ENCODE results near the gene TLK1. TPM values are rescaled to one million over a fixed set of nuclear protein-coding genes. Genes with fewer than 3 reads are reported as not detected.
"Not testable (repeated sequence)": the region's sequence is repeated elsewhere in the genome, so short reads cannot be mapped to it uniquely, and the experiment has no call there.

TLK1 gene
- total RNA-seq, 1 donor from 2014 or later = 91.2 TPM

DNA sequence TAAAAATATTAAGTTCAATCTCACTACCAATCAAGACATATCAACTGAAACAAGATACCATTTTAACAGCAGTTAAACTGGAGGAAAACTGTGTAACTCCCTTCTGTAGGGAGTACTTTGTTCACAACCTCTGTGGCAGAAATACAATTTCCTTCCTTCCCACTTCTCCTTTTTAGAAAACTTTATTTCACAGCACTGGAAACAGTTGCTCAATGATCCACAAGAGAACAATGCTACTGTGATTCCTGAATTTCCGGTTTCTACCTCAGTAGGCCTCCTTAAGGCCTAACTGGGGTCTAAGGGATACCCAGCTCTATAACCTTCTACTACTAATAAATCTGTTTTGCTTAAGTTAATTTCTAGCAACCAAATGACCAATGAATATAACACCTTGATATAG lies 14.1 kb downstream of the TLK1 start:
- intact Hi-C loops (cut with micrococcal nuclease) = no loop called here

GRCh38 chr2:171146071-171146470 lies 14.6 kb downstream of the TLK1 start:
- intact Hi-C loops (cut with micrococcal nuclease) = no loop called here

GRCh38 chr2:171143670-171144062 lies 17.0 kb downstream of the TLK1 start:
- intact Hi-C loops (cut with micrococcal nuclease) = no loop called here

- intact Hi-C loops (cut with micrococcal nuclease) = no loop called here
Observed at GRCh38 chr2:171142398-171142797, 18.3 kb downstream of the TLK1 start.

DNA sequence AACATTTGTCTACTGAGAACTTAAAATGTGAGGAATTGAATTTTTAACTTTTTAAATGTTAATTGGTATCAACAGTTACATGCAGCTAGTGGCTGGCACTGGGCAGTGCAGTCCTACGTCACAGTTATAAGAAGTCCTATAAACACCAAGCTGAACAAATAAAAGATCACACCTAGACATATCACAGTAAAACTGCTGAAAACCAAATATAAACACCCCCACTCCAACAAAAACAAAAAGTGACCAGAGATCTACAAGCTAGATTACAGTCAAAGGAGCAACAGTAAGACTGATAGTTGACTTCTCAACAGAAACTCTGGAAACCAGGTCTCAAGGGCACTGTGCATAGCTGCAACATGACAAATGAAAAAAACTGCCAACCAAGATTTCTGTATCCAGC lies 19.4 kb downstream of the TLK1 start:
- intact Hi-C loops (cut with micrococcal nuclease) = no loop called here

GRCh38 chr2:171139860-171140259 lies 20.8 kb downstream of the TLK1 start:
- intact Hi-C loops (cut with micrococcal nuclease) = no loop called here

DNA sequence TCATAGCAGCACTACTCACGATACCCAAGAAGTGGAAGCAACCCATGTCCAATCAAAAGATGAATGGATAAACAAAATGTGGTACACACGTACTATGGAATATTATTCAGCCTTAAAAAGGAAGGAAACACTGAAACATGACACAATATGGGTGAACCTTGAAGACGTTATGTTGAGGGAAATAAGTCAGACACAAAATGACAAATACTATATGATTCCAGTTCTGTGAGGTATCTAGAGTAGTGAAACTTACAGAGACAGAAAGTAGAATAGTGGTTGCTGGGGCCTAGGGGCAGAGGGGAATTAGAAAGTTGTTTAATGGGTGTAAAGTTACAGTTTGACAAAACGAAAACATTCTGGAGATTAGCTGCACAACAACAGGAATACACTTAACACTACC lies 24.7 kb downstream of the TLK1 start:
- intact Hi-C loops (cut with micrococcal nuclease) = no loop called here

DNA sequence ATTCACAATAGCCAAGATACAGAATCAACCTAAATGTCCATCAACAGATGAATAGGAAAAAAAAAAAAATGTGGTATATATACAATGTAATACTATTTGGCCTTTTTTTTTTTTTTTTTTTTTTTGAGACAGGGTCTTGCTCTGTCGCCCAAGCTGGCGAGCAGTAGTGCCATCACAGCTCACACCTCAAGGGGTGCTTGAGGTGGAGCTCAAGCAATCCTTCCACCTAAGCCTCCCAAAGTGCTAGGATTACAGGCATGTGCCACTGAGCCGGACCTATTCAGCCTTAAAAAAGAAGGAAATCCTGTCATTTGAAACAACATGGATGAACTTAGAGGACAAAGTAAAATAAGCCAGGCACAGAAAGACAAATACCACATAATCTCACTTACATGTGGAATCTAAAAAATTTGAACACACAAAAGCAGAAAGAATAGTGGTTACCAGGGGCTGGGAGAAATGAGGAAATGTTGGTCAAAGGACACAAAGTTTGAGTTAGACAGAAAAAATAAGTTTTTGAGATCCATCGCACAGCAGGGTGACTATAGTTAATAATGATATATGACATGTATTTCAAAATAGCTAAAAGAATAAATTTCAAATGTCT lies 26.0 kb downstream of the TLK1 start:
- intact Hi-C loops (cut with micrococcal nuclease) = no loop called here

DNA sequence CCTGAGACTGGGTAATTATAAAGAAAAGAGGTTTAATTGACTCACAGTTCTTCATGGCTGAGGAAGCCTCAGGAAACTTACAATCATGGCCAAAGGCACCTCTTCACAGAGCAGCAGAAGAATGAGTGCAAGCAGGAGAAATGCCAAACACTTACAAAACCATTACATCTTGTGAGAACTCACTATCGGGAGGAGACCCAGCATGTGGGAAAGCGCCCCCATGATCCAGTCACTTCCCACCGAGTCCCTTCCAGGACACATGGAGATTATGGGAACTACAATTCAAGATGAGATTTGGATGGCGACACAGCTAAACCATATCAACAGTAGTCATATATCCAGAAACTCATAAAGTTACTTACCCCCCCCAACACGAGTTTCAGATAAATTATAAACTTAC lies 28.6 kb downstream of the TLK1 start:
- intact Hi-C loops (cut with micrococcal nuclease) = no loop called here

- intact Hi-C loops (cut with micrococcal nuclease) = no loop called here
Observed at GRCh38 chr2:171128461-171128860, 32.2 kb downstream of the TLK1 start.

DNA sequence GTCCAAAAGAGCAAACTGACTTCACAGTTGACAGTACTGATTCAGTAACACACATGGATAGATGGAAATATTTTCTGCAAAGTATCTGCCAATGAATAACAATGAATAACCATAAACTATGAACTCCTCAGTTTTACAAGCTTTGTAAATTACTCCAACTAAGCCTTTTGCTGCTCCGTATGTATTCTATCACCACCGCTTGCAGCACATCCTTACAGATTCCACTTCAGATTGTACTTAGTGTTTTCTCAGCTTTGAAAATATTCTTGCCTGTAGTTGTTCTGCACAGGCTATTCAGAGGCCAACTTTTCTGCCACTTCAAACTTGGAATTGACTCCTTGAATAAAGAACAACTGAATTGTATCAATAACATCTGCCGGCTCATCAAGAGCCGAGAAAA lies 36.2 kb downstream of the TLK1 start:
- intact Hi-C loops (cut with micrococcal nuclease) = no loop called here

GRCh38 chr2:171109571-171109970 lies 51.1 kb downstream of the TLK1 start:
- intact Hi-C loops (cut with micrococcal nuclease) = no loop called here

GRCh38 chr2:171109020-171109419 lies 51.7 kb downstream of the TLK1 start:
- intact Hi-C loops (cut with micrococcal nuclease) = no loop called here

DNA sequence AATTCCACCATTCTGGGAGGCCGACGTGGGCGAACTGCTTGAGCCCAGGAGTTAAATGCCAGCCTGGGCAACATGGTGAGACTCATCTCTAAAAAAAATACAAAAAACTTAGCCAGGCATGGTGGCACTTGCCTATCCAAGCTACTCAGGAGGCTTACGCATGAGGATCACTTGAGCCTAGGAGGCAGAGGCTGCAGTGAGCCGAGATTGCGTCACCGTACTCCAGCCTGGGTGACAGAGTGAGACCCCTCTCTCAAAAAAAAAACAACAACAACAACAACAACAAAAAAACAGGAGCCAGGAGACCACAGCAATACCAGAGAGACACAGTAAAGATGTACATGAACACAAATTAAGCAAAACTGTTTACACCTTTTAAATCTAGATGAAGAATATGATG lies 52.9 kb downstream of the TLK1 start:
- intact Hi-C loops (cut with micrococcal nuclease) = no loop called here

- intact Hi-C loops (cut with micrococcal nuclease) = no loop called here
Observed at GRCh38 chr2:171104379-171104778, 56.3 kb downstream of the TLK1 start.

DNA sequence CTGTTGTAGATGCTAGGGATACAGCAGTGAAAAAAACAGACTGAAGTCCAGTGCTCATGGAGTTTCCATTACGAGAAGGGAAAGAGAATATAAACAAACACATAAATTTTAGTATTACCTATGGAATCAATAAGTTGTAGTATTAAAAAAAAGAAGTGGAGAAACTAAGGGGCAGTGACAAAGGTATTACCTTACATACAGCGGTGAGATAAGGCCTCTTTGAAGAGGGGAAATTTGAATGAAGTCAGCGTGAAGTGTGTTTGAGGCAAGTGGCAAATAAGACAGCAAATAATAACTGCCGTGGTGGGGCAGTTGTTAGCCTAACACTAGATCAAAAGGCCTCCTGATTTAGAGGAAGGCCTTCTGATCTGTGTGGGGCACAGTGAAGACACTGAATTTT lies 57.9 kb downstream of the TLK1 start:
- intact Hi-C loops (cut with micrococcal nuclease) = no loop called here

GRCh38 chr2:171100370-171100769 lies 60.3 kb downstream of the TLK1 start:
- intact Hi-C loops (cut with micrococcal nuclease) = no loop called here

DNA sequence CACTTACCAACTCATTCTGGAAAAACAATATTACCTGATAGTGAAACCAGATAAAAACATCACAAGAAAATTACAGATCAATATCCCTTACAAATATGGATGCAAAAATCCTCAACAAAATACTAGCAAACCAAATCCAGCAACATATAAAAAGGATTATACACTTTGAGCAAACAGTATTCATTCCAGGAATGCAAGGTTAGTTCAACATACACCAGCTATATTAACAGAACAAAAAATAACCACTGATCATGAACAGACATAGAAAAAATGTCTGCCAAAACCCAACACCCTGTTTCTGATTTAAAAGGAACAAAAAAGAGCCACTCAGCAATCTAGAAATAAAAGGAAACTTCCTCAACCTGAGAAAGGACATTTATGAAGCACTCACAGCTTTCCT lies 62.1 kb downstream of the TLK1 start:
- intact Hi-C loops (cut with micrococcal nuclease) = no loop called here

- intact Hi-C loops (cut with micrococcal nuclease) = no loop called here
Observed at GRCh38 chr2:171095014-171095582, 65.6 kb downstream of the TLK1 start.

- intact Hi-C loops (cut with micrococcal nuclease) = not testable (repeated sequence)
Observed at GRCh38 chr2:171091517-171091916, 69.2 kb downstream of the TLK1 start.

- intact Hi-C loops (cut with micrococcal nuclease) = no loop called here
Observed at GRCh38 chr2:171089489-171089888, 71.2 kb downstream of the TLK1 start.

DNA sequence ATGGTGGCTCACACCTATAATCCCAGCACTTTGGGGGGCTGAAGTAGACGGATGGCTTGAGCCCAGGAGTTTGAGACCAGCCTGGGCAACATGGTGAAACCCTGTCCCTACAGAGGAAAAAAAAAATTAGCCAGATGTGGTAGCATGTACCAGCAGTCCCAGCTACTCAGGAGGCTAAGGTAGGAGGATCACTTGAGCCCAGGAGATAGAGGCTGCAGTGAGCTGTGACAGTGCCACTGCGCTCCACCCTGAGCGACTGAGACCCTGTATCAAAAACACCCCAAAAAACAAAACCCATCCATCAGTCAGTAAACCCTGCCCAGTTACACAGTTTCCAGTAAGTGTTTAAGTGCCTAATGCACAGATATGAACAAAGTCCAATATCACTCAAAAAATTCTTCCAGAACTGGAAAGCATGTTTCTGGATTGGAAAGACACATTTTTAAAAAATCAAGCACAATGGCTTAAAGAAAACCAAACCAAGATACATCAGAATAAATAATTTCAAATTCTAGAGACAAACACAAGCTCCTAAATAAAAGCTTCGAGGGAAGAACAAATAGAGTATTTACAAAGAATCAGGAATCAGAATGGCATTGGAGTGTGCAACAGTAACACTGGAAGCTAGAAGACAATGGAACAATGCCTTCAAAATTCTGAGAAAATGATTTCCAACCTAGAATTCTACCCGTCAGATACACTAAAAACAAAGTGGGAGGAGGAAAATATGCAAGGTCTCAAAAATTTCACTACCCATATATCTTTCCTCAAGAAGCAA lies 72.4 kb downstream of the TLK1 start:
- intact Hi-C loops (cut with micrococcal nuclease) = no loop called here

- intact Hi-C loops (cut with micrococcal nuclease) = loop anchor here (1.0 to 2.0 kb wide), 4 partner anchors 19 to 347 kb away; partner anchors contain the start of genes DCAF17 and GORASP2
Observed at GRCh38 chr2:171087547-171087946, 73.1 kb downstream of the TLK1 start.

Measured in T-helper 1 cell treated with Interleukin-12 subunit alpha and Interleukin-12 subunit beta and Interleukin-4 antibody, amounts not matched to agents 30 ng/mL and 1 ng/mL, for 36 hours (primary cell).